OCI-LY1 (cell line): ENCODE results near the gene CDHR5.

Source experiments
- EZH2 ChIP-seq: fragments of 200-600 bp; sonication (generic), shearing (Covaris generic); IDR thresholded peaks from 2 replicates; pipeline ENCODE4 v1.8.0; 2017; ENCODE audit warnings: borderline replicate concordance, mixed run types, mild to moderate bottlenecking, antibody characterized with exemption, low read length, moderate library complexity, mixed read lengths
- TF ChIP-seq, protein P1 (sequence below): fragments of 200-600 bp; sonication (generic), shearing (Covaris generic); IDR thresholded peaks from 2 replicates; pipeline ENCODE4 v1.5.1; 2017; ENCODE audit warnings: mild to moderate bottlenecking, antibody characterized with exemption, low read length, moderate library complexity, mixed read lengths

DNA sequence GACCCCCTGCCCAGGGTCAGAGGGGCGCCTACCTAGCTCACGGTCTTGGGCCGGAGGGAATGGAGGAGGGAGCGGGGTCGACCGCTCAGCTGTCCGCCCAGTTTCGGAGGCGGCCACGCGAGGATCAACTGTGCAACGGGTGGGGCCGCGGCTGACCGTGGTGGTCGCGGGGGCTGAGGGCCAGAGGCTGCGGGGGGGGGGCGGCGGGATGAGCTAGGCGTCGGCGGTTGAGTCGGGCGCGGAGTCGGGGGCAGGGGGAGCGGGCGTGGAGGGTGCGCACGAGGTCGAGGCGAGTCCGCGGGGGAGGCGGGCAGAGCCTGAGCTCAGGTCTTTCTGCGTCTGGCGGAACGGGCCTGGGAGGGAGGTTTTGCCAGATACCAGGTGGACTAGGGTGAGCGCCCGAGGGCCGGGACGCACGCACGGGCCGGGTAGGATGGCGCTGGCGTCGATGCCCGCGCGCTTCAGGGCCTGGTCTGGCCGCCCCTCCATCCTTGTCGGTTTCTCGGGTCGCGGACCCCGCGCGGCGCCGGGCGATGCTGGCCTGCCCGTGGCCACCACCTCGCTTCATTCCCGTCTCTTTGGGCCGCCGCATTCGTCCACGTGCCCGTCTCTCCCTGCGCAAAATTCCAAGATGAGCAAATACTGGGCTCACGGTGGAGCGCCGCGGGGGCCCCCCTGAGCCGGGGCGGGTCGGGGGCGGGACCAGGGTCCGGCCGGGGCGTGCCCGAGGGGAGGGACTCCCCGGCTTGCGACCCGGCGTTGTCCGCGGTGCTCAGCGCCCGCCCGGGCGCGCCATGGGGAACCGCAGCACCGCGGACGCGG lies 12.0 kb upstream of the CDHR5 start, which contains the start of gene DRD4:
- TF ChIP-seq, protein P1, sequence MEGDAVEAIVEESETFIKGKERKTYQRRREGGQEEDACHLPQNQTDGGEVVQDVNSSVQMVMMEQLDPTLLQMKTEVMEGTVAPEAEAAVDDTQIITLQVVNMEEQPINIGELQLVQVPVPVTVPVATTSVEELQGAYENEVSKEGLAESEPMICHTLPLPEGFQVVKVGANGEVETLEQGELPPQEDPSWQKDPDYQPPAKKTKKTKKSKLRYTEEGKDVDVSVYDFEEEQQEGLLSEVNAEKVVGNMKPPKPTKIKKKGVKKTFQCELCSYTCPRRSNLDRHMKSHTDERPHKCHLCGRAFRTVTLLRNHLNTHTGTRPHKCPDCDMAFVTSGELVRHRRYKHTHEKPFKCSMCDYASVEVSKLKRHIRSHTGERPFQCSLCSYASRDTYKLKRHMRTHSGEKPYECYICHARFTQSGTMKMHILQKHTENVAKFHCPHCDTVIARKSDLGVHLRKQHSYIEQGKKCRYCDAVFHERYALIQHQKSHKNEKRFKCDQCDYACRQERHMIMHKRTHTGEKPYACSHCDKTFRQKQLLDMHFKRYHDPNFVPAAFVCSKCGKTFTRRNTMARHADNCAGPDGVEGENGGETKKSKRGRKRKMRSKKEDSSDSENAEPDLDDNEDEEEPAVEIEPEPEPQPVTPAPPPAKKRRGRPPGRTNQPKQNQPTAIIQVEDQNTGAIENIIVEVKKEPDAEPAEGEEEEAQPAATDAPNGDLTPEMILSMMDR, result no peak
- TF ChIP-seq EZH2, result no peak
